GM12874 (cell line): ENCODE measurements around the gene GAD2.

ENCODE experiments used
- CTCF ChIP-seq: IDR thresholded peaks from 2 replicates; pipeline ENCODE4 v1.5.1; 2011; ENCODE audit warnings: low read depth, mild to moderate bottlenecking, control low read depth, low read length, moderate library complexity; ENCODE audit not compliant: insufficient read depth

GAD2 gene

GRCh38 chr10:26243351-26243720, 26.8 kb downstream of the GAD2 start:
- no peak for TF ChIP-seq CTCF

- no peak for TF ChIP-seq CTCF
Measured at GRCh38 chr10:26249681-26250080, 33.1 kb downstream of the GAD2 start.

GRCh38 chr10:26251925-26252324, 35.4 kb downstream of the GAD2 start:
- TF ChIP-seq CTCF, result no peak

- no peak for TF ChIP-seq CTCF
Measured at GRCh38 chr10:26254616-26255015, 38.0 kb downstream of the GAD2 start.

GRCh38 chr10:26259341-26259740, 42.8 kb downstream of the GAD2 start:
- no peak for TF ChIP-seq CTCF

GRCh38 chr10:26269754-26270153, 53.2 kb downstream of the GAD2 start:
- TF ChIP-seq CTCF, result 0 out of 2 replicates have a peak, but pooled peaks have one; percentile 5

GRCh38 chr10:26274391-26274790, 57.8 kb downstream of the GAD2 start:
- TF ChIP-seq CTCF, result no peak

- TF ChIP-seq CTCF, result no peak
Measured at GRCh38 chr10:26278295-26278694, 61.7 kb downstream of the GAD2 start.
